Measurements from ENCODE around the gene RERE. TPM values are rescaled to one million over a fixed set of nuclear protein-coding genes. Genes with fewer than 3 reads are reported as not detected.

The RERE gene
- total RNA-seq, 1 donor from 2014 or later = 80.3 TPM

GRCh38 chr1:8552820-8553397 is 264.5 kb downstream of the RERE start:
- no peaks in the 10 kb centered on the region for H3K27me3 ChIP-seq
- no peak for TF ChIP-seq CTCF (IDR thresholded peaks at IDR 0.05)
- no peak for TF ChIP-seq POLR2A (IDR thresholded peaks at IDR 0.05)
- TF ChIP-seq POLR2AphosphoS5 (IDR thresholded peaks at IDR 0.05; ENCODE audit: insufficient read depth in 1 of 2, low read depth in 1 of 2) = no peak
- no peaks in the 10 kb centered on the region for H3K4me1 ChIP-seq
- H3K9me3 ChIP-seq = no peaks in the 10 kb centered on the region
- intact Hi-C loops (cut with DNase I) = no loop called here
- no peak overlapping the region for H3K27ac ChIP-seq
- H3K4me3 ChIP-seq = no peak overlapping the region
- no peak for DNase-seq (ENCODE audit: extremely low spot score in 2 of 2)
- H3K36me3 ChIP-seq = no peaks in the 10 kb centered on the region

GRCh38 chr1:8551613-8552489 is 265.6 kb downstream of the RERE start:
- DNase-seq (ENCODE audit: extremely low spot score in 2 of 2) = no peak
- intact Hi-C loops (cut with DNase I) = no loop called here
- no peaks in the 10 kb centered on the region for H3K9me3 ChIP-seq
- H3K4me1 ChIP-seq = no peaks in the 10 kb centered on the region
- H3K27me3 ChIP-seq = no peaks in the 10 kb centered on the region
- no peak overlapping the region for H3K4me3 ChIP-seq
- H3K36me3 ChIP-seq = no peaks in the 10 kb centered on the region
- TF ChIP-seq POLR2AphosphoS5 (IDR thresholded peaks at IDR 0.05; ENCODE audit: insufficient read depth in 1 of 2, low read depth in 1 of 2) (no peak), CTCF (IDR thresholded peaks at IDR 0.05) (no peak), POLR2A (IDR thresholded peaks at IDR 0.05) (no peak)
- H3K27ac ChIP-seq = no peak overlapping the region

GRCh38 chr1:8551057-8551456 is 266.4 kb downstream of the RERE start:
- H3K4me1 ChIP-seq = no peaks in the 10 kb centered on the region
- no peaks in the 10 kb centered on the region for H3K27me3 ChIP-seq
- no peak for DNase-seq (ENCODE audit: extremely low spot score in 2 of 2)
- TF ChIP-seq POLR2A (IDR thresholded peaks at IDR 0.05) = no peak
- no peak for TF ChIP-seq CTCF (IDR thresholded peaks at IDR 0.05)
- H3K9me3 ChIP-seq = no peaks in the 10 kb centered on the region
- intact Hi-C loops (cut with DNase I) = no loop called here
- H3K4me3 ChIP-seq = no peak overlapping the region
- no peaks in the 10 kb centered on the region for H3K36me3 ChIP-seq
- H3K27ac ChIP-seq = no peak overlapping the region

- no peak for DNase-seq (ENCODE audit: extremely low spot score in 2 of 2)
- Histone ChIP-seq H3K27ac (no peak overlapping the region), H3K36me3 (no peaks in the 10 kb centered on the region), H3K4me1 (no peaks in the 10 kb centered on the region), H3K9me3 (no peaks in the 10 kb centered on the region), H3K27me3 (no peaks in the 10 kb centered on the region), H3K4me3 (no peak overlapping the region)
- intact Hi-C loops (cut with DNase I) = no loop called here
- no peak for TF ChIP-seq POLR2AphosphoS5 (IDR thresholded peaks at IDR 0.05; ENCODE audit: insufficient read depth in 1 of 2, low read depth in 1 of 2)
- no peak for TF ChIP-seq POLR2A (IDR thresholded peaks at IDR 0.05)
- no peak for TF ChIP-seq CTCF (IDR thresholded peaks at IDR 0.05)
These were observed 269.6 kb downstream of the RERE start for GRCh38 chr1:8547791-8548190.

- intact Hi-C loops (cut with DNase I) = no loop called here
- TF ChIP-seq POLR2AphosphoS5 (IDR thresholded peaks at IDR 0.05; ENCODE audit: insufficient read depth in 1 of 2, low read depth in 1 of 2) = no peak
- no peak for TF ChIP-seq CTCF (IDR thresholded peaks at IDR 0.05)
- no peak for TF ChIP-seq POLR2A (IDR thresholded peaks at IDR 0.05)
- H3K27ac ChIP-seq = no peak overlapping the region
- no peaks in the 10 kb centered on the region for H3K9me3 ChIP-seq
- no peaks in the 10 kb centered on the region for H3K36me3 ChIP-seq
- H3K27me3 ChIP-seq = no peaks in the 10 kb centered on the region
- H3K4me1 ChIP-seq = peaks cover 4% of the 10 kb centered on the region
- no peak for DNase-seq (ENCODE audit: extremely low spot score in 2 of 2)
- H3K4me3 ChIP-seq = no peak overlapping the region
These were observed 272.4 kb downstream of the RERE start for GRCh38 chr1:8545078-8545477.
